Neural crest cell (in vitro differentiated cells): Measurements from ENCODE around the gene SPDYE4. TPM values are rescaled to one million over a fixed set of nuclear protein-coding genes. Genes with fewer than 3 reads are reported as not detected.
A peak's percentile ranks its signal among the peaks of the same experiment; 100 is the strongest.

ENCODE experiments used
- DNase-seq: peaks from one replicate; pipeline ENCODE4 v3.0.0; 2021; ENCODE audit warnings: low read depth, mixed read lengths, low spot score
- H3K27ac Mint-ChIP-seq: one replicate; pipeline ENCODE4 v1.8.0; 2021; ENCODE audit warnings: mild to moderate bottlenecking, mixed read lengths; ENCODE audit not compliant: unreplicated experiment
- H3K27me3 Mint-ChIP-seq: 2 replicates; pipeline ENCODE4 v1.8.0; 2021; ENCODE audit warnings: low read depth, mild to moderate bottlenecking, mixed read lengths
- H3K36me3 Mint-ChIP-seq: 2 replicates; pipeline ENCODE4 v1.8.0; 2021; ENCODE audit warnings: low read depth, mild to moderate bottlenecking, mixed read lengths
- H3K4me1 Mint-ChIP-seq: 2 replicates; pipeline ENCODE4 v1.8.0; 2021; ENCODE audit warnings: mixed read lengths
- H3K4me3 Mint-ChIP-seq: one replicate; pipeline ENCODE4 v1.8.0; 2021; ENCODE audit warnings: mild to moderate bottlenecking, mixed read lengths
- H3K9me3 Mint-ChIP-seq: 2 replicates; pipeline ENCODE4 v1.8.0; 2021; ENCODE audit warnings: mixed read lengths
- total RNA-seq: library from RNA; stranded (reverse); gene quantifications from 2 replicates; pipeline ENCODE4 v1.2.1, GENCODE V29; 2021
- TF ChIP-seq, protein P1 (sequence below): fragments of 200-600 bp; sonication (generic); conservative IDR thresholded peaks from 2 replicates; pipeline ENCODE4 v1.5.0; 2021; ENCODE audit warnings: antibody characterized with exemption, mild to moderate bottlenecking

The SPDYE4 gene
- total RNA-seq, 1 donor from 2014 or later = not detected

DNA sequence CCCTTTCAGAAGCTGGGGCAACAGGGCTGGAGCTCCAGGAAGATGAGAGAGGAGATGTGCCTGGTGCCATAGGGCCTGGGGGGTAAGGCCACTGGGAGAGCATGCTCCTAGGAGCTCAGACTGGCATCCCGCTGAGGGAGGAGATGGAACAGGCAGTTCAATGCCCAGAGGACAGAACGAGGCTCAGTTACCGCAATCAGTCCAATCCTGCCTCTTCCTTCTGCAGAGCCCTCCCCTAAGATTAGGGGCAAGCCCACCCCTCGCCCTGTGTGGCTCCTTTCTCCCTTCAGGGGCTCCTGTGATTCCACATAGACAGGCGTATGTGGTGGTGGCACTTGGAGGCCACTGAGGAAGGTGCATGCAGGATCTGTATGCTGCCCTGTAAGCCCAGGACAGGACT is 16.1 kb downstream of the SPDYE4 start:
- Mint-ChIP-seq H3K27me3 (peaks cover 10% of the 10 kb centered on the region), H3K4me3 (no peak overlapping the region), H3K27ac (no peak overlapping the region), H3K9me3 (no peaks in the 10 kb centered on the region), H3K4me1 (peaks cover 29% of the 10 kb centered on the region), H3K36me3 (no peaks in the 10 kb centered on the region)
- TF ChIP-seq, protein P1, sequence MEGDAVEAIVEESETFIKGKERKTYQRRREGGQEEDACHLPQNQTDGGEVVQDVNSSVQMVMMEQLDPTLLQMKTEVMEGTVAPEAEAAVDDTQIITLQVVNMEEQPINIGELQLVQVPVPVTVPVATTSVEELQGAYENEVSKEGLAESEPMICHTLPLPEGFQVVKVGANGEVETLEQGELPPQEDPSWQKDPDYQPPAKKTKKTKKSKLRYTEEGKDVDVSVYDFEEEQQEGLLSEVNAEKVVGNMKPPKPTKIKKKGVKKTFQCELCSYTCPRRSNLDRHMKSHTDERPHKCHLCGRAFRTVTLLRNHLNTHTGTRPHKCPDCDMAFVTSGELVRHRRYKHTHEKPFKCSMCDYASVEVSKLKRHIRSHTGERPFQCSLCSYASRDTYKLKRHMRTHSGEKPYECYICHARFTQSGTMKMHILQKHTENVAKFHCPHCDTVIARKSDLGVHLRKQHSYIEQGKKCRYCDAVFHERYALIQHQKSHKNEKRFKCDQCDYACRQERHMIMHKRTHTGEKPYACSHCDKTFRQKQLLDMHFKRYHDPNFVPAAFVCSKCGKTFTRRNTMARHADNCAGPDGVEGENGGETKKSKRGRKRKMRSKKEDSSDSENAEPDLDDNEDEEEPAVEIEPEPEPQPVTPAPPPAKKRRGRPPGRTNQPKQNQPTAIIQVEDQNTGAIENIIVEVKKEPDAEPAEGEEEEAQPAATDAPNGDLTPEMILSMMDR = no peak
- no peak for DNase-seq

DNA sequence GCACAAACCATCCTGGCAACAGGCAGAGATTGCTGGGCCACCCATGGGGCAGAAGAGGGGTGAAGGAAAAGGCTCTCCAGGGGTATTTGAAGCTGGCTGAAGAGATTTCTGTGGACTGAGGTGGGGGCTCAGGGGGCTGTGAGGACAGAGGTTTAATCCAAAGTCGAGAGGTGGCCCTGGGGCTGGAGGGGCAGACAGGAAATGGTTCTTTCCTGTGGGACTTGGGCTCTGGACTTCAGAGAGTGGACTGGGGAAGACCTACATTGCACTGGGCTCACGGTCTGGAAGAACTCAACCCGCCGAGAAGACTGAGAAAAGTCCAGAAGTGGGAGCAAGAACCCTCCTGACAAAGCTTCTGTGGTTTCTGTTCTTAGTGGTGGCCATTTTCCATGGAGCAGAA is 16.6 kb downstream of the SPDYE4 start:
- DNase-seq = no peak
- no peaks in the 10 kb centered on the region for H3K36me3 Mint-ChIP-seq
- H3K4me1 Mint-ChIP-seq = peaks cover 29% of the 10 kb centered on the region
- no peak overlapping the region for H3K4me3 Mint-ChIP-seq
- TF ChIP-seq, protein P1 = no peak
- H3K27me3 Mint-ChIP-seq = peaks cover 7% of the 10 kb centered on the region
- H3K9me3 Mint-ChIP-seq = no peaks in the 10 kb centered on the region
- no peak overlapping the region for H3K27ac Mint-ChIP-seq

DNA sequence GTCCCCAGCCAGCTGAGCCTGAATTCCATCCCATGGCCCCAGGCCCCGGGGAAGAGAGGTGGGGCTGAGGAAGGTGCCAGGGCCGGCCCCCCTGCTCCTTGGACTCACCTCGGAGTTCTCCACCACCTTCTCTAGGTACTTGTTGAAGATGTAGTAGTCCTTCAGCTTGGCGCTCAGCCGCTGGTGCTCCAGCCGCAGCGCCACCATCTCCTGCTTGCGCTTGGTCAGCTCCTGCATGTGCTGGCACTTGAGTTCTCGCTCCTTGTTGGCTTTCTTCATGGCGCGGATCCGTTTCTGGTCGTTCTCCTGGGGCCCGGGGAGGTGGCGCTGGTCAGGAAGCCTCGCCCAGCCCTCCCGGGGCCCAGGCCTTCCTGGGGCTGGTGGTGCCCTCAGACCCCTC is 17.0 kb downstream of the SPDYE4 start:
- no peak for DNase-seq
- H3K4me3 Mint-ChIP-seq = no peak overlapping the region
- peaks cover 10% of the 10 kb centered on the region for H3K27me3 Mint-ChIP-seq

DNA sequence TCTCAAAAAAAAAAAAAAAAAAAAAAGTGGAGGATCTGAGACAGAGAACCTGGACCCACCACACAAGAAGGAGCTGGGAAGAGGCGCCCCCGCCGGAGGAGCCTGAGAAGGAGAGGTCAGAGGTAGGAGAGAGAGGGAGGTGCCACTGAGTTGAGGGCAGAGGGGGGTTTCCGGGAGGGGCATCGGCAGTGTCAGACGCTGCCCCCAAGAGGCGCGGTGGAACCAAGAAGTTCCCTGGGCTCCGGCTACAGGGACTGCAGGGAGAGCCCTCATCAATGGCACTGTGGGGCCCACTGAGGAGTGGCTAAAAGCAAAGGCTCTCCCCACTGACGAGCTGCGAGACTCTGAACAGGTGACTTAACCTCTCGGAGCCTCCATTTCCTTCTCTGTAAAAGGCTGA is 17.9 kb downstream of the SPDYE4 start:
- no peak for DNase-seq
- H3K36me3 Mint-ChIP-seq = no peaks in the 10 kb centered on the region

More for the DNA sequence above, 17.0 kb downstream of the SPDYE4 start:
- TF ChIP-seq, protein P1 = no peak
- peaks cover 25% of the 10 kb centered on the region for H3K4me1 Mint-ChIP-seq
- no peaks in the 10 kb centered on the region for H3K9me3 Mint-ChIP-seq
- H3K36me3 Mint-ChIP-seq = no peaks in the 10 kb centered on the region
- no peak overlapping the region for H3K27ac Mint-ChIP-seq

DNA sequence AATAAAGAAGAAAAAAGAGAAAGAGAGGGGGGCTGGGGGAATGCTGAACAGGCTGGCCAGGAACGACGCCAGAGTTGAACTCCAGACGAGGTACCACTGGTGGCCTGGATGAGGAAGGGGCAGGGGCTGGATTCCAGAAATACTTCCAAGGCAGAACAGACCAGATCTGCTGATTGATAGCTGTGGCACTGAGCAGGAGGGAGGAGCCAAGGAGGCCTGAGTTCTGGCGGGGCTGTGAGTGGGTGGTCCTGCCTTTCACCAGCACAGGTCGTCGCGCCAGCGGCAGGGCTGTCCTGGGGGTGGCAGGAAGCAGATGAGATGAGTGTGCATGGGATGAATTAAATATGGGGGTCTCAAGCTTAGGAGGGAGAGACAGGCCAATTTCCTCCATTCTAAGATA is 19.2 kb downstream of the SPDYE4 start:
- Mint-ChIP-seq H3K27ac (peak overlapping the region; percentile 35), H3K36me3 (no peaks in the 10 kb centered on the region), H3K4me1 (peaks cover 16% of the 10 kb centered on the region), H3K27me3 (peaks cover 8% of the 10 kb centered on the region), H3K4me3 (peak overlapping the region; percentile 34), H3K9me3 (no peaks in the 10 kb centered on the region)
- peak; percentile 26 for DNase-seq
- TF ChIP-seq, protein P1 = no peak

More for the DNA sequence above, 17.9 kb downstream of the SPDYE4 start:
- H3K27ac Mint-ChIP-seq = no peak overlapping the region
- H3K9me3 Mint-ChIP-seq = no peaks in the 10 kb centered on the region
- TF ChIP-seq, protein P1 = no peak
- peaks cover 21% of the 10 kb centered on the region for H3K4me1 Mint-ChIP-seq
- H3K27me3 Mint-ChIP-seq = peaks cover 8% of the 10 kb centered on the region
- no peak overlapping the region for H3K4me3 Mint-ChIP-seq

DNA sequence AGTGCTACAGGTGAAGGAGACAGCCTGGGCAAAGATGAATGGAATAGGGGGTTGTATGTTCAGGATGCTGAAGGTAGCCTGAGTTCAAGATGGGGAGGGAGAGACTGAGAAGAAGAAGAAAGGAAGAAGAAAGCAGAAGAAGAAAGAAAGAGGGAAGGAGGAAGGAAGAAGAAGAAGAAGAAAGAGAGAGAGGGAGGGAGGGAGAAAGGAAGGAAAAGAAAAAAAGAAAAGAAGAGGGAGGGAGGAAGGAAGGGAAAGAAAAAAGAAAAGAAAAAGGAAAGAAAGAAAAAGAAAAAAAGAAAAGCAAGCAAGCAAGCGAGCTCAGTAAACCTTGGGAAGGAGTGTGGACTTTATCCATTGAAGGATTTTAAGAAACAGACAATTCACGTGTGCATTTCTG is 21.6 kb downstream of the SPDYE4 start:
- Mint-ChIP-seq H3K27ac (no peak overlapping the region), H3K27me3 (peaks cover 8% of the 10 kb centered on the region), H3K9me3 (no peaks in the 10 kb centered on the region), H3K36me3 (no peaks in the 10 kb centered on the region), H3K4me1 (peaks cover 14% of the 10 kb centered on the region), H3K4me3 (no peak overlapping the region)
- no peak for DNase-seq
- TF ChIP-seq, protein P1 = no peak
